NCI-H2196 (cell line): ENCODE measurements around the gene MUSTN1.

Source experiments
- DNase-seq: peaks from one replicate; lab custom pipeline; 2025; ENCODE audit not compliant: unreplicated experiment; lab: John Stamatoyannopoulos, UW

MUSTN1 gene

DNA sequence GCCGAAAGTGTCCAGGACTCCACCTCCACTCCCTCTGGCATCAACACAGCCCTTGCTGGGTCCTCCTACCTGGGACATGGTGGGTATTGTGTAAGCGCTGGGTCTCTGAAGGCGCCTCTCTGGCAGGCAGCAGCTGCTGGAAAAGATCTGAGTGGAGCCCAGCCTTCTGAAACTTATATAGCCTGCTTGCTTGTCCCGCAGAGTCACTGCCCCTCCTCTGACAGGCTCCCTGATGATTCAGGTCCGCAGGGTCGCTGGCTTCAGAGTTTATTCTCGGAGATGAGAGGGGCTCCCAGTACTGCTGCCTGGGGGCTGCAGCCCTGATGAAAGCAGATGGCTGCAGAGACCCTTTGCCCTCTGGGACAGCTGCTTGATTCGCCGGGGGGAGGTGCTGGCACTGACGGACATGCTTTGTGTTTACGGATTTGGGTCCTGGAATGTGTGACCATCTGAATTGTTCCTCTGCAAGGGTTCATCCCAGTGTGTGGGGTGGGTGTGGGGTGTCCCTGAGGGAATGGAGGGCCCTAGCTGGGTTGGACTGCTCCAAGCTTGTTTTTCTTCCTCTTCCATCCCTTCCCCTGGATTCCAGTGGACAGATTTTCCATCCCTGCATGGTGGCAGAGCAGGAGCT, at the start of gene MUSTN1:
MUSTN1 (minus strand) TSS at position 149 of the 631 bp plus-strand sequence; CDS start at position 78, 71 bp downstream.
- DNase-seq = no peak

DNA sequence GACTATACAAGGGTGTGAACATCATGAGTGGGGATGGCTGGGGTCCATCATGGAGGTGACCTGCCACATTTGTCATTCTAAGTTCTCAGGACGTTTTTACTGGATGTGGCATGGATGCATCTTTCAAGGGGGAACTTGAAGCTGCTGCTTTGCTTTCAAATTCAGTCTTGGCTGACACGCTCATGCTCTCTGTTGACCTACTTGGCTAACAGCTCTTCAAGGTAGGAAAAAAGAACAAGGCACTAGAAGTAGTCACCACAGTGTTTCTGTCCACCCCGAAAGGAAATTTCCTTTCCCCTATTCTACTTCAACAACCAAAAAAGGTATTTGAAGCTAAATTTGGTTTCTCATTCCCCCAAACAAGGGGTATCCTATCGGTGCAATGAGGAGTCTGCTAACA, 47.6 kb upstream of the MUSTN1 start:
- DNase-seq = no peak

DNA sequence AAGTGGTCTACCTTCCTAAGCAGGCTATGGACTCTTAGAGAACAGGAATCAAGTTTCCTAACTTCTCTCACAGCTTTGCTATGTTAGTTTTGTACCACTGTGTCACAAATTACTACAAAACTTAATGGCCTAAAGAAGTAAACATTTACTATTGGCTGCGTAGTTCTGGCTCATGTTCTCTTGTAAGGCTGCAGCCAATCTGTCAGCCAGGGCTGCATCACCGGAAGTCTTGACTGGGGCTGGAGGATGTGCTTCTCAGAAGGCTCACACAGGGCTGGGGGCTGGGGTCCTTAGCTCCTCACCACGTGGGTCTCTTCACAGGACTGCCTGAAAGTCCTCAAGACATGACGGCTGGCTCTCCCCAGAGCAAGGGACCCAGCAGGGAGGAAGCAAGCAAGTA, 47.1 kb upstream of the MUSTN1 start:
- DNase-seq = no peak

DNA sequence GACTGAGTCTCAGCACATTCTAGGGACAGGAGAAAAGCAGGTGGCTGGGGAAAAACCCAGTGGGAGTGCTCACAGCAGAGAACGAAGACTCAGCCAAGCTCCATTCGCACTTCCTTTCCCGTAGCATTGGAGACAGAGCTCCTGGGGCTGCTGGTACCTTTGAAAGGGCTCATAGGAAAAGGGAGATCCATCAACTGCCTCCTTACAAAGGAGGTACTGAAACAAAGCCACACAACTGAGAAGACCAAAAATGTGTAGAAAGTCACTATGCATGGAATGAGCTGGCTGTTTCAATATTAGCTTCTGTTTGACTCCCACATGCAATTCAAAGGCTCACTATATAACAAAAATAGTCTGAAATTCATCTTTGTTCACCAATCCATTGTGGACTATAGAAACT, 45.7 kb upstream of the MUSTN1 start:
- DNase-seq = no peak

DNA sequence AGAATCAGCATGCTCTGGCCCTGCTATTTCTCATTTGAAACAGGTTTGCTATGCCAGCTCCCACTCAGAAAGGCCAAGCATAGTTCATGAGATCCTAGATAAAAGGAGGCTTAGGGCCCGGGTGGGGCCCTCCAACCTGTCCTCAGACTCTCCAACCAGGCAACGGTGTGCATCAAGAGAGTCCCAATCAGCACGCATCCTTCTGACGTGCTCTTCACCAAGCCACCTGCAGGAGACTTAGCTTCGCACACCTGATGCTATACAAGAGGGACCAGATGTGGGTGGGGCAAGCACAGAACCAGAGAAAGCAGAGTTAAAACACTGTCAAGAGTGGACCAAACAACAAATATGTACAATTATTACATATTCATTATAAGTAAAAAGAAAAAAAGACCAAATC, 45.2 kb upstream of the MUSTN1 start:
- DNase-seq = no peak

DNA sequence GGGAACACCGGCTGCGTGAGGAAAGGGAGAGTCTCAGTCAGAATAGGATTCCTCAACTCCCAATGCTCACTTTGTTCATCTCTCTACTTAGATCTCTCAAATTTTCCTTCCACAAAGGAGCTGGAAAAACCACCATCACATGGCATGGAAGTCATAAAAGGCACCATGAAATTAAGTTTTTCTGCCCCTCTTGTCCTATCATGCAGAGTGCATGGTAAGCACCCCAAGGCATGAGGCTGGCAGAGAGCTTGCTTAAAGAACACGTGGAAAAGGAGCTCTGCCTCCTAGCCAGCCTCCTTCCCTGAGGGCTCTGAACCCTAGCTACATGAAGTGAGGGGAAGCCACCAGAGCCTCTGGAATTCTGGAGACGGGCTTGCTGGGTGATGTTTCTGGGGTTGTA, 44.8 kb upstream of the MUSTN1 start:
- no peak for DNase-seq

DNA sequence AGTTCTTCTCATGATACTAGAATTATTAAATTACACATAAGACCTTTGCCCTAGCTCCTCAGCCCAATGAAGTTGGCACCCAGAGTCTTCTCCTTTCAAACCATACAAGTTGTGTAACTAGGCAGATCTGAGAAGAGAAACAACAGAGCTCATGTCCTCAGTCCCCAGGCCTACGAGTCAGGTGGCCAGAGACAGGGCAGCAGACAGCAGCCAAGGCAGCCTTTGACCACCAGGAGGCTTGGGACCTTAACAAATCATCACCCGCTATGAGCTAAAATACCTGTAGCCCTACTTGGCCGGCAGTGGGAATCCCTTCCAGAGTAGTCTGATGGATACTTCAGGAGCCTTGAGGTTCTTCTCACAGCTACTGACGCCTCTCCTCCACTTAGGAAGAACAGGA, 44.3 kb upstream of the MUSTN1 start:
- DNase-seq = no peak

DNA sequence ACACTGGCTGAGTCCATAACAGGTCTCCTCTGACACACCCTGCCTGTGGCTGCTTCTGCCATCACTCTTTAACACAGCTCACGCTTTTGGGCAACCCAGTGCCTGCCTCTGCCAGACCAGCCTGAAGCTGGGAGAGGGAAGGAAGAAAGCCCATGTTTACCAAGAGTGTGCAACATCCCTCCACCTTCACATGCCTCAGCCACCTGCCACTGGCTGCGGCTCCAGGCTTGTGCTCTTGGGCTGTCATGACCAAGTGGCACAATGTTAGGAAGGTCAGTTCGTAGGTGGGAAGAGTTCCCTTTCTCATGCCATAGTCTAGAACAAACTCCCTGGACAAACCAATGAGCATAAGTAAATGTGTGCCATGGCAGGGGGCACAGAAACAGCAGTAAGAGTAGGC, 42.3 kb upstream of the MUSTN1 start:
- no peak for DNase-seq

DNA sequence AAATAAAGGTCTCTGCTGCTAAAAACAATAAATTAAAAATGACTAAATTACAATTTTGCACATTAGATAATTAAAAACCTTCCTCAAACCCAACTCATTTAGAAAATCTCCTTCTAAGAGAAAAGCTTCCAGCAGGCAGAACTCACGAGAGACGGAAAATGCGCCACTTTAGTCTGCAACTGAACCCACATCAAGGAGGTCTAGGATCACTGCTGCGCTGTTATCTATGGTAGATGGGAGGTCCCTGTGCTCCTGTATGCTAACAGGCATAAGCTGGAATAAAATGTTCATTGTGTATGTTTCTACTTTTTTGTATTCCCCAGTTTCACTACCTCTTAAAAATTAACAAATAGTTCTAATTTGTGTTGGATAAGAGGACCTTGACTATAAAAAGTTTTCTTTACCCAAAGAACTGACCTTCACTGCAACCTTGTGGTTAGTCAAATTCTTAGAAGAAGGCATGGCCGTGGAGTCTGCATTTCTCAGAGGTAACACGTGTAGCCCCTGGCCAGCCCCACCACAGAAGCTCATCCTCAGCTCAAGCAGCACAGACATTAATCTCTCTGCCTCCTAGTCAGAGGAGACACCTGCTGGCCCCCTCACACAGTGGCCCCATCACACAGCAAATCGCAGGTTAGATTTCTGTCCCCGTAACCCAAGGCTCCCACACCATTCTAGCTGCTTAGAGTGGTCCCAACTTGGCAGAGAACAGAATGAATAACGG, 40.2 kb upstream of the MUSTN1 start:
- no peak for DNase-seq

DNA sequence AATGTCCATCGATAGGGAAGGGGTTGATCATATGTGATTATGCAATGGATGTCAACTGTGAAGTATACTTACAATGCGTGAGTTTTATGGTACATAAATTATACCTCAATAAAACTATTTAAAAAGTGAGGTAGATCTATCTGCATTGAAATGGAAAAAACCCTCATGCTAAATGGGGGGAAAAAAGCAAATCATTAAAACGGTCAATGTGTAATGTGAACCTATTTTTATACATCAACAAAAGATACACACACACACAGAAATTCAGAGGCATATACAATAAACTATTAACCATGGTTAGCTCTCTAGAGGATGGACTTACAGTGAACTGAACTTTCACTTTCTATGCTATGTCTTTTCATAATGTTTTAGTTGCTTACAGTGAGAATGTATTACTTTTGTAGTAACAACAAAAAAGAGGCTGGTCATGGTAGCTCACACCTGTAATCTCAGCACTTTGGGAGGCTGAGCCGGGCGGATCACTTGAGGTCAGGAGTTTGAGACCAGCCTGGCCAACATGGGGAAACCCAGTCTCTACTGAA, 39.4 kb upstream of the MUSTN1 start:
- no peak for DNase-seq

DNA sequence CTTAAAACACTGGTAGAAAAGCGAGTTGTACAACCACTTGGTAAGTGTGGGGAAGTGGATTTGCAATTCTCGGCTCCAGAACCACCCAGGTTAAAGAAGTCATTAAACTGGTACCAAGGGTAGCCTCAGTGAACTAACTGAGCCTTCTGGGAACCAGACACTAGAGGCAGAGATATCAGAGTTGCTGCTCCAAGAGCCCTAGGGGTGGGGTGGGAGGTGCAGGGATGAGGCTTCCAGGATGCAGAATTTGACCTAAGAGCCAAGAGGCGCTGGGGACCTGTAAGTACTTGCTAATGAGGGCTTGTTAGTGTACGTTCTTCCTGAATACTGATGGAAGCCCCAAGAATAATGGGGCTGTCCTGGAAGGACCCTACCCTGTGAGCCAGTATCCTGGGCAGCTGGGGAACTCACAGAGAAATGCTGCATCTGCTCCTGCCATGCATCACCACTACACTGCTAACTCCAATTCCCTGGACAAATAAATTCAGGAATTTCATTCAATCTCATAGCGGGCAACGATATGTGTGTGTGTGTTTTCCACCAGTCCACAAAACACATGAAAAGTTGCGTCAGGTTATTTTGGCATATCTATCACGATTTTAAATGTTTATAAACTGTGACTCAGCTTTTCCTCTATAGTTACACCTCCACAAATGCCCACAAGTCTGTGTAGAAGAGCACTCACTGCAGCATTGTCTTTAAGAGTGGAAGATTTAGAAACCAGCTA, 38.8 kb upstream of the MUSTN1 start:
- no peak for DNase-seq

DNA sequence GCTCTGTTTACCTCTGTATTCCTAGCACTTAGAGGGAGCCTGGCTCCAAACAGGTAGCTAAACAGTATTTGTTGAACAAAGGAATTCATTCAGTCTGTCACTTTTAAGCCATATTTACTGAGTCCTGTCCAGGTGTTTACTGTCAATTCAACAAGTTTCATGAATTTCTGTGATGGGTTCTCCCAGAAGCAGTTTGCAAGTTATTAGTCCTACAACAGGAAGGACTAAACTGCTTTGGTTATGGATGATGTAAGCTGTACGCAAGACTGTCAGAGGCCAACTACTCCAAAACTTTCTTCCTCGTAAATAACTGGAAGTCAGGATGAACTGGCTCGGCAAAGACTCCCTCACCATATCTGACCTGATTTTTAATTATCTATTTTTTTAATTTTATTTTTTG, 37.4 kb upstream of the MUSTN1 start:
- DNase-seq = no peak

DNA sequence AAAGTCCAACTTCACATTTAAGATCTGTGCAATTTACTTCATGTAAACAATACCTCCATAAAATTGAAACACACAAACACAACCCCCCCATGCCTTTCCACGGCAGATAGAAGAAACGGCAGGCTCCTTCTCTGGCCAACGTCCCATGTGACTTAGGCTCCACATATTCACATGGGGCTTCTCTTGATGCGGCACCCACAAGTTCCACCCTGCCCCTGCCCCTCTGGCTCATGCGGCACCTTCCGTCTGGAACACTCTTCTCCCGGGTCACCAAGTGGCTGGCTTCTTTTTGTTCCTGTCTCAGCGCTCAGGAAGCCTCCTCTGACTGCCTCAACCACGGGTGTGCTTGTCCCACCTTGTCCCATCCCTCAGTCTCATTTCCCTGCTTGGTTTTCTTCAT, 36.9 kb upstream of the MUSTN1 start:
- no peak for DNase-seq

DNA sequence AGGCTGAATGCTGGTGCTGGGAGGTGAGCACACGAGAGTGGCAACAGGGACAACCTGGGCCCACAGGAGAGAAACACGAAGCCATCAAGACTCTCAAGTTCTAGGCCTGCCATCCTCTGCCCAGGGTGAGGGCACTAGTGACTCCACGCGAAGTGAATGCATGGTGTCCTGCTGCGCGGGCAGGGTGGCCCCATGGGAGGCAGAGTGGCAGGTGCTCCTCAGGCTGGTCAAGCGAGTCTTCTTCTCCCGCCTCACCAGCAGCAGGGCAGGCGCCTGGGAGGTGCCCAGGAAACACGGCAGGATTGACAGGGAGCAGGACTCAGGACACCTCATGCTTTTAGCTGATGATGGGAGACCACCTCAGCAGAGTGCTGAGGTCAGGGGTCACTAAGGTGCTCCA, 35.7 kb upstream of the MUSTN1 start:
- no peak for DNase-seq

DNA sequence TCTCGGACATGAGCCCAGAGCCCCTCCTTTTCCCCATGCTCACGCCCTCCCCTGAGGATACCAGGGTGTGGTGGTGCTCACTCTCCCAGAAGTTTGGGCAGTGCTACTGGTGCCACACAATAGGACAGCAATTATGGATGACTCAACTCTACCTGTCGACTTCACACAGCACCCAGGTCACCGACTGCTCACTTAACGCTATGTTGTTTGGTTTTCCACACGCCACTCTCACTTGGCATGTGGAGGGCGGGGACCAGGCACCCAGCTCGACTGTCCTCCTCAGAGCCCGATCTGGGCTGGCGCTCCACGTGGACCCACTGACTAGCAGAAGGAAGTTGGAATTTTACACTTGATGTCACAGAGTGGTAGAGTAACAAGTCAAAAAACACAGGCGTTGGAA, 31.6 kb upstream of the MUSTN1 start:
- DNase-seq = no peak

DNA sequence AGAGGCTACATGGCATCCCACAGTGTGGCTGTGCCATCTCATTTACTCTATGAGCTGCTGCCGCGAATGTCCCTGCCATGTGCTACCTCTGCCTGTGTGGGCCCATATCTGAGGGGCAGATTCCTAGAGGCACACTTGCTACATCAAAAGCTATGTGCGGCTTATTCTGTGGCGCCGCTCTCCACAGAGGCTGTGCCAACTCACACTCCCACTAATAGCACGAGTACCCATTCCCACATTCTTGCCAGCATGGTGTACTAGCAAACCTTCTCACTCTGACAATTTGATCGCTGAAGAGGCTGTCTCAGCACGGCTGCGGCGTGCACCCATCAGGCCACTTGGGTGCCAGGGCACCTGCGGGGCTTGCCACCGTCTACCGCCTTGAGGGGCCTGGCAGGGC, 31.2 kb upstream of the MUSTN1 start:
- no peak for DNase-seq

DNA sequence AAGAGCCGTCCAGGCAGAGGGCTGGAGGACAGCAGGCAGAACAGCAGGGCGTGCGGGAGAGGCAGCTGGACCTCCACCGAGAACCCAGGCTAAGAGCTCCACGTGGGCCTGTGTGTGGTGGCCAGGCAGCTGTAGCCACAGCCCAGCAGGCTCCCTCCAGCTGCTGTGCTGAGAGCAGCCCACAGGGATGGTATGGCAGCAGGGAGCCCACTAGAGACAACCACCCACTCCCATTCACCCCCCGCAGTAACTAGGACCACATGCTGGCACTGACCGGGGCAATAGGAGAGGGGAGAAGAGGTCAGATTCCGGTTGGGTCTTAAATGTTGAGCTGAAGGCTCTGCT, 25.6 kb upstream of the MUSTN1 start:
- DNase-seq = no peak

DNA sequence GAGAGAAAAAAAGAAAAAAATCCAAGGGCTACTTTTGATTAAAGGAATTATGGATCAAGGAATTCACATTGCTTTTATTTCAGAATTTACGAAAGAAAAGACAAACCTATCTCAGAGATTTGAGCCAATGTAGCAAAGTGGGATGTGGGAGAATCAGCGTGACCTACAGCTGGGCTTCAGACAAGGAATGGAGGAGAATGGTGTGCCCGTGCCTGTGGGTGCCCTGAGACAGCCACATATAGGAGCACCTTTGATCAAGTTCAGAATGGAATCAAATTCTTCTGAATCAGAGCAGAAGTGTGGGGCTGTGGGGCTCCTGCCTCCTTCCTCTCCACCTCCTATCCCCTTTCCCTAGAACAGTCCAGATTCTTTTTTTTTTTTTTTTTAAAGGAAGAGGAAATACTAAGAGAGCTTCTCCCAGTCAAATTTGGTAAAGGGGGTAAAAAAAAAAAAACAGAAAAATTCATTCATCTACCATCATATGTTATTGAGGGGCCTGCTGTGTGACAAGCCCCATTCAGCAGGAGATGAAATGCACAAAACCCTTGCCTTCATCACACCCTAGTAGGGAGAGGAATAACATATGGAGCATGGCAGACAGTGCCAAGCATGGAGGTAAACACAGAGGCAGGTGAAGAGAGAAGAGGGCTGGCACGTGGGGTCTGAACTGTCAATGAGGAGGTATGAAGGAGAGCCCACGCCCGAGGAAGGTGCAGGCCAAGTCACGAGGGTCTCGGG, 25.0 kb upstream of the MUSTN1 start:
- no peak for DNase-seq

DNA sequence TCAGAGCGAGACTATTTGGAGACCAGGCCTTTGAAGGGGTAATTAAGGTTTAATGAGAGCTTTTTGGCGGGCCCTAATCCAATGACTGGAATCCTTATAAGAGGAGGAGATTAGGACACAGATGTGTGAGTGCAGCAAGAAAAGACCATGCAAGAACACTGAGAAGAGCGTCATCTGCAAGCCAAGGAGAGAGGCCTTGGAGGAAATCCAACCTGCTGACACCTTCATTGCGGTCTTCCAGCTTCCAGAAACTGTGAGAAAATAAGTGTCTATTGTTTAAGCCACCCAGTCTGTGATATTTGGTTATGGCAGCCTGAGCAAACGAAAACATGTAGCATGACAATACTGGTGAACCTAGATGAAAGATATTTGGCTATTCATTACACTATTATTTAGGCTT, 23.0 kb upstream of the MUSTN1 start:
- DNase-seq = no peak

DNA sequence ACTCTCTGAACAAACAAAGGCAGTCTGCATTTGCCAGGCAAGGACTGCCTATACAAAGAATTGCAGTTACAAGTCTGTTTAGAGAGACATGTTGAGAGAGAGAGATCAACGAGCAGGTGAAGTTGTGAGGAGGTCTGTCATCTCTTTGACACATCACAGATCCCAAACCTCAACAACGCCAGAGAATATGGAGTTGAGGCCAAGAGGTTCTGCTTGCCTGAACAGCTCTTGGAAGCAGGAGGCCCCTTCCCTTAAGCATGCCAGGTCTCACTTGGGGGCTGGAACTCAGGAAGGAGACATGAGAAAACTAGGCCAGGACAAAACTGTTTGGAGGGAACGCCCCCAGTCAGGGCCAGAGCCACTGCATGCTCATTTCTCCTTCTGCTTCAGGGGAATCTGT, 22.3 kb upstream of the MUSTN1 start:
- no peak for DNase-seq

DNA sequence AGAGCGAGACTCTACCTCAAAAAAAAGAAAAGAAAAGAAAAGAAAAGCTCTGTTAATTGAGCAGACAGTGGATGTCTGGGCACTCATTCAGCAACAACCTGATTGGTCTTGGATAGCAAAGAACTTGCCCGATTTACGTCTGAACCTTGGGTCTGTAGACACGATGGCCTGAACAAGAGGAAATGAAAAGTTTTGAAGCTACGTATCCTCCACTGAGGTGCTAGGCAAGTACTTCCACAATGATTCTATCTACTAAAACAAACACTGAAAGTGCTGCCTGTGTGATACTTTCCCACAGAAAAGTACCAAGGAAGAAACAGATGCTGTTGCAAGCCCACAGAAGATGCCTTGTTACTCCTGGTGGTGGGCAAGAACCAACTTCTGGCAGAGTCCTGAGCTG, 21.8 kb upstream of the MUSTN1 start:
- no peak for DNase-seq

DNA sequence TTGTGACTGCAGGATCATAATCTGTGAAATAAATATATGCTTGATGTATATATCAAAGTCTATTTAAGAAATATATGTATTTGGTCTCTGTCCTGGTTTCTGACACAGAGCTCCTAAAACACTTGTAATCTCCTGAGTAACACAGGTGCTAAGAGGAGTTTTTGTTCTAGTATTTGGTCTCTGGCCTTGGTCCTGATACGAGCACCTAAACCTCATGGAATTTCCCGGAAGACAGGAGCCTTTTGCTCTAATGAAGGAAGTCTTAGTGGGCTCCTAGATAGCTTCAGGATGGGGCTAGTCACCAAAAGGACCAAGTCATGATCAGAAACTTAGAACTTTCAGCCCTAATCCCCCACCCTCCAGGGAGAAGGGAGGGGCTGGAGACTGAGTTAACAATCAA, 19.2 kb upstream of the MUSTN1 start:
- no peak for DNase-seq
